ENCODE data around the gene POLG.

Gene POLG

DNA sequence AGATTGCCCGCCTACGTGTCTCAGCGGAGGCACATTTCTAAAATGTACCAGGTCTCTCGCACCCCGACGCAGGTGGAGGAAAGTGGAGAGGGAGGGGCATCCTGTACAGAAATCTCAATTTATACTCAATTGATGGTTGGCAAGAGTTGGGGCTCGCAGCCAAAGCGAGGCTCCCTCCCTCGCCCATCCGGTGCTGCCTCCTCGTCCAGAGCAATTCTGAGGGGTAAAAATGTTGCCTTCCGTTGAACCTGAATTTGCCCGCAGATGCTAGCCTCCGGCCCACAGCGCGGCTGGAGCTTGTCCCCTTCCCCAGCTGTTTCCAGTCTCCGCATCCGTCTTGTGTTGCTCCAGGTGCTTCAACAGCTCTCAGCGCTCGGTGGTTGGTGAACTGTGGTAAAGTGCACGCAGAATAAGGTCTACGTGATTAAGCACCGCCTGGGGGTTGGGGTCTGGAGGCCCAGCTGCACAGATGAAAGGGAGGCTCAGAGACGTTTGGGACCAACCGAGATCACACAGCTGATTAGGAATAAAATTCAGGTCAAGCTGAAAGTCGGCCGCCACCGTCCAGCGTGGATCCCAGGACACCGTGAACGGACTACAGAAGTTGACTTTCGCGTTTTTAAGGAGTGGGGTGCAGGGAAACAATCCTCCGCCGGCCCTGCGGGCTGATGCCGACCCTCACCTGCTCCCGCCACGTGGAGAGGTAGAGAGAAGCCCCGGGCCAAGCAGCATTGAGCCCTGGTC is 846 bp upstream of the POLG start:
- TF ChIP-seq CTCF (conservative IDR thresholded peaks at IDR 0.05; ENCODE audit: low read length) = no peak
- H3K4me3 ChIP-seq (ENCODE audit: low read length) = peak overlapping the region; percentile 40
- no peak for DNase-seq (ENCODE audit: low read depth)

- no peak for DNase-seq (ENCODE audit: low read depth)
- H3K4me3 ChIP-seq (ENCODE audit: low read length) = peak overlapping the region; percentile 85
- no peak for TF ChIP-seq CTCF (conservative IDR thresholded peaks at IDR 0.05; ENCODE audit: low read length)
Measured at GRCh38 chr15:89333959-89334509, 590 bp downstream of the POLG start.

DNA sequence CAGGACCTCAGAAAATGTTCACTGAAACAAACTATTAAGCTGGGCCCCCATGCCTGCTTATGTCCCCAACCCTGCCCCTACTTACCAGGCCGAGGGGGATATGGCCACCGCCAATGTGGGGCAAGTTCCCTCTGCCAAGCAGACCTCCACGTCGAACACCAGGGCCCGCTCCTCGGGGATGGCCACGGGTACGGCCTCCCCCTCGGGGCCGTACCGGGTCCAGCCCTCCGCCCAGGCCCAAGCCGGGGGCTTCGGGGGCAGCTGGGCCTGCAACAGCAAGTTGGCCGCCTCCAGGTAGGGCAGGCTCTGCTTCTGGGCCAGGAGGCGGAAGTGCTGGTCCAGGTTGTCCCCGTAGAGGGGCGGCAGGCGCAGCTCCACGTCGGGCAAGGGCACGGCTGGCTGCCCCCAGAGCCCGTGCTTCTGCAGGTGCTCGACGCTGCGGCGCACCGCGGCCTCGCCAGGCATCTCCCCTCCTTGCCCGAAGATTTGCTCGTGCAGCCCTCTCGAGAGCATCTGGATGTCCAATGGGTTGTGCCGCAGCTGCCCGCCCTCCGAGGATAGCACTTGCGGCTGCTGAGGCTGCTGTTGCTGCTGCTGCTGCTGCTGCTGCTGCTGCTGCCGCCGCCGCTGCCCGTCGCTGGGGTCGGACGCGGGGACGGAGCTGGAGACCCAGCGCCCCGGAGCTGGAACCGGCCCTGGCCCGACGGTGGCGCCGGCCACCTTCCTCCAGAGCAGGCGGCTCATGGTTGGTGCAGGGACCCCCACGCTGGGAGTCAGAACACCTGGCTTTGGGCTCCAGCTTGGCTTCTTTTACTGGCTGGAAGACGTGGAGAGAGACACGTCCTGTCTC is 1.4 kb downstream of the POLG start:
- no peak for DNase-seq (ENCODE audit: low read depth)
- peak overlapping the region; percentile 85 for H3K4me3 ChIP-seq (ENCODE audit: low read length)
- no peak for TF ChIP-seq CTCF (conservative IDR thresholded peaks at IDR 0.05; ENCODE audit: low read length)

DNA sequence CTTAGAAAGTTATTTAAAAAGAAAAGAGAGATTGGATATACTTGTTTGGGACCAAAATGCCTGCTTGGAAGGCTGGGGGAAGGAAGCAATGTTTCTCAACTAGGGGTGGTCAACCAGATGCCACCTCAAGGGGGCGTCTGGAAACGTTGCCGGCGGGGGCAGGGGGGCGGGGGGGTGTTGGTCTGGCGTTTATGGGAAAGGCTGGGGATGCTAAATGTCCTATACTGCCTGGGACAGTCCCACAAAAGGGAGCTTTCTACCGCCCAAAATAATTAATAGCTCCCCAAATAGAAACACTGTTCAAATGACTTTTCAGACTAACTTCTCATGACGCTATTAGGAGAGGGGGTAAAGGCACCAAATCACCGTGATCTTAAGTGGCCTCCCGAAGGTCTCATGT is 2.2 kb downstream of the POLG start:
- H3K4me3 ChIP-seq (ENCODE audit: low read length) = peak overlapping the region; percentile 35
- peak; percentile 30 for TF ChIP-seq CTCF (conservative IDR thresholded peaks at IDR 0.05; ENCODE audit: low read length)
- peak; percentile 13 for DNase-seq (ENCODE audit: low read depth)

GRCh38 chr15:89330881-89331595 is 3.6 kb downstream of the POLG start:
- TF ChIP-seq CTCF (conservative IDR thresholded peaks at IDR 0.05; ENCODE audit: low read length) = no peak
- DNase-seq (ENCODE audit: low read depth) = no peak
- H3K4me3 ChIP-seq (ENCODE audit: low read length) = no peak overlapping the region

DNA sequence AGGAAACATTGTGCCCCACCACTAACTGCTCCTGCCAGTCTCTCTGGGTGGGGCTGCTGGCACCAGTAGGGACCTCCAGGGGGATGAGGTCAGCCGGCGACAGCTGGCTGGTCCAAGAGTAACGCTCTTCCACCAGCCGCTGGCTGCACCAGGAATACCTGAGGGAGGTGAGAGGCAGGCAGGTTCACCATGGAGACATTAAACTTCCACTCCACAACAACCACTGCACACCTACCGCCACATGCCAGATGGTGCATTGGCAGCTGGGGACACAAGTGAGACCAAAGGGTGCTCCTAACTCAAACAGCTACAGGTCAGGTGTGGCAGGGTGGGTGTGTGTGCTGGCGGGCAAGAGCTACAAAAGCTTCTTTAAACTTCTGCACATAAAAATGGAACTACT is 4.5 kb downstream of the POLG start:
- no peak for DNase-seq (ENCODE audit: low read depth)
- no peak overlapping the region for H3K4me3 ChIP-seq (ENCODE audit: low read length)
- TF ChIP-seq CTCF (conservative IDR thresholded peaks at IDR 0.05; ENCODE audit: low read length) = no peak
